Choroid plexus epithelial cell (primary cell): ENCODE data around the gene RTRAF.

Experiments
- DNase-seq: peaks from one replicate; pipeline ENCODE4 v3.0.0-alpha.2; 2010; ENCODE audit warnings: low read depth
- H3K4me3 ChIP-seq: 2 replicates; pipeline ENCODE4 v1.5.1; 2011; ENCODE audit warnings: low read depth, mild to moderate bottlenecking, control low read depth, low read length, moderate library complexity
- CTCF ChIP-seq: conservative IDR thresholded peaks from 2 replicates; pipeline ENCODE4 v1.5.1; 2011; ENCODE audit warnings: low read depth, mild to moderate bottlenecking, control low read depth, inconsistent platforms, low read length, moderate library complexity

The RTRAF gene

GRCh38 chr14:52048116-52048515 is 58.8 kb downstream of the RTRAF start:
- no peak for TF ChIP-seq CTCF
- no peak overlapping the region for H3K4me3 ChIP-seq
- no peak for DNase-seq

- TF ChIP-seq CTCF: no peak
- DNase-seq: peak; percentile 74
- no peak overlapping the region for H3K4me3 ChIP-seq
Observed at GRCh38 chr14:52048641-52049204, 59.4 kb downstream of the RTRAF start.

- DNase-seq: no peak
- H3K4me3 ChIP-seq: no peak overlapping the region
- no peak for TF ChIP-seq CTCF
Observed at GRCh38 chr14:52049271-52049670, 59.9 kb downstream of the RTRAF start.

- no peak for TF ChIP-seq CTCF
- no peak for DNase-seq
- H3K4me3 ChIP-seq: no peak overlapping the region
Observed at GRCh38 chr14:52049721-52050588, 60.6 kb downstream of the RTRAF start.

- DNase-seq: peak; percentile 61
- no peak for TF ChIP-seq CTCF
- peak overlapping the region; percentile 19 for H3K4me3 ChIP-seq
Observed at GRCh38 chr14:52051251-52051650, 61.9 kb downstream of the RTRAF start.

GRCh38 chr14:52051871-52052270 is 62.5 kb downstream of the RTRAF start:
- no peak overlapping the region for H3K4me3 ChIP-seq
- peak; percentile 58 for DNase-seq
- no peak for TF ChIP-seq CTCF
